K562 (cell line): ENCODE data around the gene UBE2I. TPM values are rescaled to one million over a fixed set of nuclear protein-coding genes. Genes with fewer than 3 reads are reported as not detected.
A peak's percentile ranks its signal among the peaks of the same experiment; 100 is the strongest.

Experiments used
- CBX8 ChIP-seq: fragments of 200-600 bp; sonication (generic); IDR thresholded peaks from 2 replicates; pipeline ENCODE4 v1.6.1; 2012; ENCODE audit warnings: borderline replicate concordance, mixed run types, low read depth, mild to moderate bottlenecking, moderate library complexity, mixed read lengths, low read length, control low read depth, inconsistent platforms; ENCODE audit not compliant: poor library complexity, severe bottlenecking; ENCODE audit errors: extremely low read depth
- CHD4 ChIP-seq: fragments of 200-600 bp; sonication (generic); IDR thresholded peaks from 3 replicates; pipeline ENCODE4 v1.6.1; 2012; ENCODE audit warnings: low read depth, mild to moderate bottlenecking, mixed read lengths, low read length, inconsistent platforms; ENCODE audit not compliant: insufficient read depth, insufficient replicate concordance, poor library complexity, severe bottlenecking
- E2F3 ChIP-seq: fragments of 250-450 bp; sonication (Bioruptor Pico); IDR thresholded peaks from 2 replicates; pipeline ENCODE4 v1.4.0; 2020; ENCODE audit warnings: mild to moderate bottlenecking
- ETV5 ChIP-seq: sonication (generic); formaldehyde crosslinking; IDR thresholded peaks from 2 replicates; pipeline ENCODE4 v1.4.0; 2020; ENCODE audit warnings: low read depth, mild to moderate bottlenecking, missing genetic modification reagents
- MCM5 ChIP-seq: fragments of 450-650 bp; IDR thresholded peaks from 2 replicates; pipeline ENCODE4 v1.6.1; 2016; ENCODE audit warnings: low read depth
- MEF2D ChIP-seq: conservative IDR thresholded peaks from 2 replicates; pipeline ENCODE4 v1.6.1; 2016; ENCODE audit warnings: low read depth, missing genetic modification characterization, missing compliant biosample characterization
- NCOR1 ChIP-seq: fragments of 450-650 bp; IDR thresholded peaks from 2 replicates; pipeline ENCODE4 v1.6.1; 2016; ENCODE audit warnings: mild to moderate bottlenecking, moderate library complexity
- NFYB ChIP-seq: IDR thresholded peaks from 2 replicates; pipeline ENCODE4 v1.6.1; 2011; ENCODE audit warnings: mild to moderate bottlenecking, moderate library complexity; ENCODE audit not compliant: insufficient read length; ENCODE audit errors: extremely low read depth
- SMARCB1 ChIP-seq: IDR thresholded peaks from 2 replicates; pipeline ENCODE4 v1.6.1; 2011; ENCODE audit warnings: improper control_type of control experiment, low read depth; ENCODE audit not compliant: insufficient read length
- ZC3H11A ChIP-seq: IDR thresholded peaks from 2 replicates; pipeline ENCODE4 v1.6.1; 2012; ENCODE audit warnings: low read depth, low read length, improper control_type of control experiment
- ZNF449 ChIP-seq: fragments of 250-450 bp; sonication (Bioruptor Pico); IDR thresholded peaks from 2 replicates; pipeline ENCODE4 v1.8.0; 2022; ENCODE audit warnings: moderate library complexity, mild to moderate bottlenecking, inconsistent platforms
- ZNF518B ChIP-seq: fragments of 250-450 bp; sonication (Bioruptor Pico); IDR thresholded peaks from 2 replicates; pipeline ENCODE4 v1.5.0; 2021; ENCODE audit warnings: mild to moderate bottlenecking, moderate library complexity
- polyA plus RNA-seq, 8 experiments: library from polyadenylated mRNA; depleted of rRNA in 4 of 8; stranded (reverse) in 5 of 8; unstranded in 3 of 8; fragments of >200 nt; fragmentation: Nextera tagmentation in 2 of 8; fragmentation: Illumina TruSeq in 1 of 8; extraction: Ambion mirVana in 2 of 8; extraction: Trizol in 1 of 8; gene quantifications; 2 replicates each; pipeline versions ENCODE4 v1.2.1 to v1.2.3, GENCODE V29; 2011 to 2014; ENCODE audit warnings: inconsistent platforms in 1 of 8, missing spikeins in 1 of 8
- total RNA-seq, 7 experiments: library from RNA; depleted of rRNA in 6 of 7; stranded (reverse); fragments of >200 nt in 6 of 7; fragmentation: Illumina TruSeq in 2 of 7; extraction: Trizol in 2 of 7; gene quantifications; 2 replicates each; pipeline versions ENCODE4 v1.2.1 to v1.2.3, GENCODE V29; 2011 to 2021; ENCODE audit warnings: low replicate concordance in 1 of 7
- TF ChIP-seq, protein P1 (sequence below): sonication (generic); formaldehyde crosslinking; IDR thresholded peaks from 2 replicates; pipeline ENCODE4 v1.8.0; 2023; ENCODE audit warnings: missing genetic modification reagents, mild to moderate bottlenecking, borderline replicate concordance
- TF ChIP-seq, protein P2 (sequence below): sonication (generic); formaldehyde crosslinking; IDR thresholded peaks from 2 replicates; pipeline ENCODE4 v1.8.1; 2022; ENCODE audit warnings: missing genetic modification reagents

The UBE2I gene
- total and polyA plus RNA-seq, 9 of the 15 experiments (the other 6 are each of a cell fraction or from before 2014, with no cell fraction given): 36.6 to 254 (median 104) TPM

DNA sequence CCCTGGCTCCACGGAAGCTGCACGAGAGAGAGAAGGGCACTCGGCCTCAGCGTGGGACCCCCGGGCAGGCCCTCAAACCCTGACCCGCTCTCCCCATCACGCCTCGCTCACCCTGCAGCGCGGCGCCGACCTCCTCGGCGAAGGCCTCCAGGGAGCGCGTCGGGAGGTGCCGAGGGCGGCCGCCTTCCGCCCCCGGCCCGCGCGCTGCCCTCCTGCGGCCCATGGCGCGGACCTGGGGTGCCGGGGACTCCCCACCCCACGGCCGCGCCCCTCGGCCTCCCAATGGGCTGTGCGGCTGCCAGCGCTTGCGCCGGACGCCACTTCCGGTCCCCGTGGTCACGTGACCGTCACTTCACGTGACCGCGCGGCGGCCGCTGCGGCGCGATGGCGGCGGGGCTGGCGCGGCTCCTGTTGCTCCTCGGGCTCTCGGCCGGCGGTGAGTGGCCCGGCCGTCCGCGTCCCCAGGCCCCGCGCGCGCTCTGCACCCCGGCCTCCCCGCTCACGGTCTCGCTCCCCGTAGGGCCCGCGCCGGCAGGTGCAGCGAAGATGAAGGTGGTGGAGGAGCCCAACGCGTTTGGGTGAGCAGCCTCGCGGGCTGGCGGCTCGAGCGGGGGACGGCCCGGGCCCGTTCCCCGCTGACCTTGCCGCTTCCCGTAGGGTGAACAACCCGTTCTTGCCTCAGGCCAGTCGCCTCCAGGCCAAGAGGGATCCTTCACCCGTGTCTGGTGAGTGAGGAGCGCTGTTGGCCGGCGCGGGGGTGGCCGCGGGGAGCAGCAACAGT is 42.3 kb downstream of the UBE2I start, which contains the start of the genes GNPTG and TSR3 (continued):
- TF ChIP-seq, protein P1, sequence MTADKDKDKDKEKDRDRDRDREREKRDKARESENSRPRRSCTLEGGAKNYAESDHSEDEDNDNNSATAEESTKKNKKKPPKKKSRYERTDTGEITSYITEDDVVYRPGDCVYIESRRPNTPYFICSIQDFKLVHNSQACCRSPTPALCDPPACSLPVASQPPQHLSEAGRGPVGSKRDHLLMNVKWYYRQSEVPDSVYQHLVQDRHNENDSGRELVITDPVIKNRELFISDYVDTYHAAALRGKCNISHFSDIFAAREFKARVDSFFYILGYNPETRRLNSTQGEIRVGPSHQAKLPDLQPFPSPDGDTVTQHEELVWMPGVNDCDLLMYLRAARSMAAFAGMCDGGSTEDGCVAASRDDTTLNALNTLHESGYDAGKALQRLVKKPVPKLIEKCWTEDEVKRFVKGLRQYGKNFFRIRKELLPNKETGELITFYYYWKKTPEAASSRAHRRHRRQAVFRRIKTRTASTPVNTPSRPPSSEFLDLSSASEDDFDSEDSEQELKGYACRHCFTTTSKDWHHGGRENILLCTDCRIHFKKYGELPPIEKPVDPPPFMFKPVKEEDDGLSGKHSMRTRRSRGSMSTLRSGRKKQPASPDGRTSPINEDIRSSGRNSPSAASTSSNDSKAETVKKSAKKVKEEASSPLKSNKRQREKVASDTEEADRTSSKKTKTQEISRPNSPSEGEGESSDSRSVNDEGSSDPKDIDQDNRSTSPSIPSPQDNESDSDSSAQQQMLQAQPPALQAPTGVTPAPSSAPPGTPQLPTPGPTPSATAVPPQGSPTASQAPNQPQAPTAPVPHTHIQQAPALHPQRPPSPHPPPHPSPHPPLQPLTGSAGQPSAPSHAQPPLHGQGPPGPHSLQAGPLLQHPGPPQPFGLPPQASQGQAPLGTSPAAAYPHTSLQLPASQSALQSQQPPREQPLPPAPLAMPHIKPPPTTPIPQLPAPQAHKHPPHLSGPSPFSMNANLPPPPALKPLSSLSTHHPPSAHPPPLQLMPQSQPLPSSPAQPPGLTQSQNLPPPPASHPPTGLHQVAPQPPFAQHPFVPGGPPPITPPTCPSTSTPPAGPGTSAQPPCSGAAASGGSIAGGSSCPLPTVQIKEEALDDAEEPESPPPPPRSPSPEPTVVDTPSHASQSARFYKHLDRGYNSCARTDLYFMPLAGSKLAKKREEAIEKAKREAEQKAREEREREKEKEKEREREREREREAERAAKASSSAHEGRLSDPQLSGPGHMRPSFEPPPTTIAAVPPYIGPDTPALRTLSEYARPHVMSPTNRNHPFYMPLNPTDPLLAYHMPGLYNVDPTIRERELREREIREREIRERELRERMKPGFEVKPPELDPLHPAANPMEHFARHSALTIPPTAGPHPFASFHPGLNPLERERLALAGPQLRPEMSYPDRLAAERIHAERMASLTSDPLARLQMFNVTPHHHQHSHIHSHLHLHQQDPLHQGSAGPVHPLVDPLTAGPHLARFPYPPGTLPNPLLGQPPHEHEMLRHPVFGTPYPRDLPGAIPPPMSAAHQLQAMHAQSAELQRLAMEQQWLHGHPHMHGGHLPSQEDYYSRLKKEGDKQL (CRISPR knock-in tag): no peak
- TF ChIP-seq ETV5 (CRISPR knock-in tag) (peak; percentile 77), CHD4 (no peak), NCOR1 (no peak), MCM5 (no peak), CBX8 (no peak), SMARCB1 (no peak), ZNF518B (no peak), ZC3H11A (no peak), ZNF449 (CRISPR knock-in tag) (no peak), NFYB (no peak), MEF2D (tag) (no peak), E2F3 (CRISPR knock-in tag) (no peak)
- TF ChIP-seq, protein P2, sequence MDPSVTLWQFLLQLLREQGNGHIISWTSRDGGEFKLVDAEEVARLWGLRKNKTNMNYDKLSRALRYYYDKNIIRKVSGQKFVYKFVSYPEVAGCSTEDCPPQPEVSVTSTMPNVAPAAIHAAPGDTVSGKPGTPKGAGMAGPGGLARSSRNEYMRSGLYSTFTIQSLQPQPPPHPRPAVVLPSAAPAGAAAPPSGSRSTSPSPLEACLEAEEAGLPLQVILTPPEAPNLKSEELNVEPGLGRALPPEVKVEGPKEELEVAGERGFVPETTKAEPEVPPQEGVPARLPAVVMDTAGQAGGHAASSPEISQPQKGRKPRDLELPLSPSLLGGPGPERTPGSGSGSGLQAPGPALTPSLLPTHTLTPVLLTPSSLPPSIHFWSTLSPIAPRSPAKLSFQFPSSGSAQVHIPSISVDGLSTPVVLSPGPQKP (CRISPR knock-in tag): no peak
